Caco-2 (cell line): ENCODE measurements around the gene MAD2L2. TPM values are rescaled to one million over a fixed set of nuclear protein-coding genes. Genes with fewer than 3 reads are reported as not detected.
A peak's percentile ranks its signal among the peaks of the same experiment; 100 is the strongest.

Experiments
- BruUV-seq: library from RNA; stranded (reverse); fragments of 400-500 nt; replicated peaks from 2 replicates; lab custom pipeline; 2021; lab: Mats Ljungman, UMichigan
- CTCF ChIA-PET: fragments of 300-600 bp; sonication (Branson Sonifier 250); formaldehyde crosslinking; loops from one replicate; lab custom pipeline; 2022; ENCODE audit warnings: antibody characterized with exemption; lab: Charles Lee
- POLR2A ChIA-PET: fragments of 300-600 bp; sonication (Branson Sonifier 250); formaldehyde crosslinking; loops from one replicate; lab custom pipeline; 2022; ENCODE audit warnings: antibody characterized with exemption; lab: Charles Lee
- DNase-seq, 2 experiments: peaks; one replicate each; pipeline versions ENCODE4 v3.0.0 to v3.0.0-alpha.2; 2020 to 2022
- H3K27me3 ChIP-seq: replicated peaks from 2 replicates; pipeline ENCODE4 v1.6.0; 2011; ENCODE audit warnings: low read length; ENCODE audit not compliant: control insufficient read depth, insufficient read depth
- H3K36me3 ChIP-seq: 2 replicates; pipeline ENCODE4 v1.5.1; 2011; ENCODE audit warnings: low read length; ENCODE audit not compliant: control insufficient read depth, insufficient read depth
- H3K4me1 ChIP-seq: fragments of 250-450 bp; sonication (Bioruptor Pico); 2 replicates; pipeline ENCODE4 v1.5.1; 2020; ENCODE audit warnings: mild to moderate bottlenecking
- H3K4me3 ChIP-seq: 2 replicates; pipeline ENCODE4 v1.5.1; 2011; ENCODE audit warnings: low read depth, mild to moderate bottlenecking, control low read depth, low read length
- H3K9me3 ChIP-seq: fragments of 250-450 bp; sonication (Bioruptor Pico); 2 replicates; pipeline ENCODE4 v1.5.1; 2020; ENCODE audit warnings: mild to moderate bottlenecking, moderate library complexity
- H3K27ac Mint-ChIP-seq: one replicate; pipeline ENCODE4 v1.8.0; 2022; ENCODE audit warnings: mixed read lengths; ENCODE audit not compliant: unreplicated experiment
- H3K27me3 Mint-ChIP-seq: one replicate; pipeline ENCODE4 v1.8.0; 2022; ENCODE audit warnings: mixed read lengths; ENCODE audit not compliant: insufficient read depth, unreplicated experiment
- H3K36me3 Mint-ChIP-seq: one replicate; pipeline ENCODE4 v1.8.0; 2022; ENCODE audit warnings: mild to moderate bottlenecking, mixed read lengths; ENCODE audit not compliant: insufficient read depth, unreplicated experiment
- H3K4me1 Mint-ChIP-seq: one replicate; pipeline ENCODE4 v1.8.0; 2022; ENCODE audit warnings: low read depth, mixed read lengths; ENCODE audit not compliant: unreplicated experiment
- H3K4me3 Mint-ChIP-seq: one replicate; pipeline ENCODE4 v1.8.0; 2022; ENCODE audit warnings: mild to moderate bottlenecking, moderate library complexity, mixed read lengths; ENCODE audit not compliant: unreplicated experiment
- H3K9me3 Mint-ChIP-seq: one replicate; pipeline ENCODE4 v1.8.0; 2022; ENCODE audit warnings: mixed read lengths; ENCODE audit not compliant: unreplicated experiment
- intact Hi-C: fragments of 100-400 bp; cut with micrococcal nuclease; formaldehyde crosslinking; loops from one replicate; pipeline ENCODE4 v1.10.0; 2022; ENCODE audit not compliant: unreplicated experiment
- total RNA-seq: library from RNA; stranded (reverse); gene quantifications from 2 replicates; pipeline ENCODE4 v1.2.3, GENCODE V29; 2022
- TF ChIP-seq, protein P1 (sequence below), 2 experiments: fragments of 200-600 bp in 1 of 2; IDR thresholded peaks; 1 replicate in 1 of 2; 2 replicates in 1 of 2; pipeline versions ENCODE4 v1.5.1 to v1.8.0; 2011 to 2022; ENCODE audit warnings: antibody characterized with exemption in 1 of 2, control low read depth in 1 of 2, inconsistent platforms in 1 of 2, low read depth in 1 of 2, low read length in 1 of 2, mild to moderate bottlenecking in 1 of 2, moderate library complexity in 1 of 2; ENCODE audit not compliant: insufficient read depth in 1 of 2, severe bottlenecking in 1 of 2, unreplicated experiment in 1 of 2

The MAD2L2 gene
- total RNA-seq, 1 experiment from 2014 or later = 49.9 TPM

DNA sequence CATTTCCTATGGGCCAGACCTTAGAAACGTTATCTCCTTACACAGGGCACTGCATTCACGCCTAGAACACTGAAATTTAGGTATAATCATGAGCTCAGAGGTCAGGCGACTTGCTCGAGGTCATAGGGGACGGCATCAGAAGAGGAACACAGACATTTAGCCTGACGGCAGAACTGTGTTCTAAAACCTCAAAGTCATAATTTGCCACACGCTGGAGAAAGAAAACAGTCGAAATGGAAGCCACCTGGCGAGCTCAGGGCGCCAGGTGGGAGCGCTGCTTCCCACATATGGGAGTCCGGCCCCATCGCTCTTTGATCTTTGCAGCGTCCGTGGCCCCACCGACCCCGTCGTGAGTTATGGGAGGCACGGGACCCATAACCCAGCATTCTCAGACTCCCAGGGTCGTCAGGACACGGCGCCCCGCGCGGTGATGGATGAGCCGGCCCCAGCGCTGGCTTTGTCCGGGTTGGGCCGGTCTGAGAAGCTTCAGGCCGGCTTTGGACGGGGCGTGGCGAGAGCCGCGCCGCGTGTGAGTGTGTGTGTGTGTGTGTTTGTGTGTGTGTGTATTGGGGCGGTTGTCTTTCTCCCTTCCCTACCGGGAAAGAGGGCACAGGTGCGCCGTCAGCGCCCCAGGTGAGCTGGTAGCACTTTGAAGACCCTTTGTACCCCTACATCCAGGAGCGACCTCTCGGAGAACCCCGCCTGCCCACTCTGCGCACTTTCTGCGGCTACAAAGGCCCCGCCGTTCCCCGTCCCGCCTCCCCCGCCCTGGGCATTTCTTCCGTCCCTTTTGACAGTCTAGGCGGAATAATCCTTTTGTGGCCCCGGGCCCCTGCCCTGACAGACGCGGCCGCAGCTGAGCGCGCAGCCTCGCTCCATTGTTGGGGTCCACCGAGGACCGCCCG is 9.7 kb upstream of the MAD2L2 start:
- peak overlapping the region; percentile 77 for H3K4me3 Mint-ChIP-seq
- intact Hi-C loops = loop anchor here (2.0 kb wide), 1 partner anchor 26 kb away; the partner anchor contains the start of gene FBXO6
- no TSS peak for BruUV-seq
- peaks cover 13% of the 10 kb centered on the region for H3K4me1 Mint-ChIP-seq
- CTCF ChIA-PET = interaction anchor here (1.0 to 1.8 kb wide), 2 partner anchors 27 to 37 kb away, joined by 3 to 7 read pairs; partner anchors contain the start of gene FBXO6
- Histone ChIP-seq H3K4me1 (peaks cover 8% of the 10 kb centered on the region; the same call in 1 of the 2 replicates), H3K4me3 (peak overlapping the region; percentile 42), H3K36me3 (no peaks in the 10 kb centered on the region), H3K27me3 (no peaks in the 10 kb centered on the region; the same call in 1 of the 2 replicates), H3K9me3 (no peaks in the 10 kb centered on the region)
- peak in 1 of 2 experiments; percentile 27 for DNase-seq
- peaks cover 25% of the 10 kb centered on the region for H3K27me3 Mint-ChIP-seq
- no peaks in the 10 kb centered on the region for H3K36me3 Mint-ChIP-seq
- no peaks in the 10 kb centered on the region for H3K9me3 Mint-ChIP-seq
- TF ChIP-seq, protein P1, sequence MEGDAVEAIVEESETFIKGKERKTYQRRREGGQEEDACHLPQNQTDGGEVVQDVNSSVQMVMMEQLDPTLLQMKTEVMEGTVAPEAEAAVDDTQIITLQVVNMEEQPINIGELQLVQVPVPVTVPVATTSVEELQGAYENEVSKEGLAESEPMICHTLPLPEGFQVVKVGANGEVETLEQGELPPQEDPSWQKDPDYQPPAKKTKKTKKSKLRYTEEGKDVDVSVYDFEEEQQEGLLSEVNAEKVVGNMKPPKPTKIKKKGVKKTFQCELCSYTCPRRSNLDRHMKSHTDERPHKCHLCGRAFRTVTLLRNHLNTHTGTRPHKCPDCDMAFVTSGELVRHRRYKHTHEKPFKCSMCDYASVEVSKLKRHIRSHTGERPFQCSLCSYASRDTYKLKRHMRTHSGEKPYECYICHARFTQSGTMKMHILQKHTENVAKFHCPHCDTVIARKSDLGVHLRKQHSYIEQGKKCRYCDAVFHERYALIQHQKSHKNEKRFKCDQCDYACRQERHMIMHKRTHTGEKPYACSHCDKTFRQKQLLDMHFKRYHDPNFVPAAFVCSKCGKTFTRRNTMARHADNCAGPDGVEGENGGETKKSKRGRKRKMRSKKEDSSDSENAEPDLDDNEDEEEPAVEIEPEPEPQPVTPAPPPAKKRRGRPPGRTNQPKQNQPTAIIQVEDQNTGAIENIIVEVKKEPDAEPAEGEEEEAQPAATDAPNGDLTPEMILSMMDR (IDR thresholded peaks at IDR 0.05; ENCODE audit: insufficient read depth in 1 of 2, low read depth in 1 of 2, low read length in 1 of 2, severe bottlenecking in 1 of 2, unreplicated experiment in 1 of 2) = no peak
- H3K27ac Mint-ChIP-seq = no peak overlapping the region
- POLR2A ChIA-PET = interaction anchor here (0.5 kb wide), 1 partner anchor 38 kb away, joined by 7 read pairs; no protein-coding TSS in a partner anchor

DNA sequence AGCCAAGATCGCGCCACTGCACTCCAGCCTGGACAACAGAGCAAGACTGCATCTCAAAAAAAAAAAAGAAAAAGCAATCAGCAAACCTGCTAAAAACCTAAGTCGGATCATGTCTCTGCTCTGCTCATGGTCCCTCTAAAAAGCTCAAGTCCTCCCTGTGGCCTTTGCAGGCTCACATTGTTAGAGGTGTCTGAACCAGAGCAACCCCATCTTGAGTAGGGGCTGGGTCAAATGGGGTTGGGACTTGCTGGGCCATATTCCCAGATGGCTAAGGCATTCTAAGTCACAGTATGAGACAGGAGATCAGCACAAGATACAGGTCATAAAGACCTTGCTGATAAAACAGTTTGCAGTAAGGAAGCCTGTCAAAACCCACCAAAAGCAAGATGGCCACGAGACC is 7.6 kb upstream of the MAD2L2 start:
- H3K4me3 ChIP-seq = no peak overlapping the region
- TF ChIP-seq, protein P1 (IDR thresholded peaks at IDR 0.05; ENCODE audit: insufficient read depth in 1 of 2, low read depth in 1 of 2, low read length in 1 of 2, severe bottlenecking in 1 of 2, unreplicated experiment in 1 of 2) = no peak
- H3K4me3 Mint-ChIP-seq = no peak overlapping the region
- peaks cover 13% of the 10 kb centered on the region for H3K4me1 Mint-ChIP-seq
- CTCF ChIA-PET = no interaction called here
- H3K4me1 ChIP-seq = peaks cover 8% of the 10 kb centered on the region; the same call in 1 of the 2 replicates
- intact Hi-C loops = no loop called here
- DNase-seq = no peak
- no peaks in the 10 kb centered on the region for H3K9me3 Mint-ChIP-seq
- POLR2A ChIA-PET = no interaction called here
- no peaks in the 10 kb centered on the region for H3K36me3 ChIP-seq
- no peaks in the 10 kb centered on the region for H3K36me3 Mint-ChIP-seq
- no peaks in the 10 kb centered on the region for H3K9me3 ChIP-seq
- no peaks in the 10 kb centered on the region; the same call in 1 of the 2 replicates for H3K27me3 ChIP-seq
- no peak overlapping the region for H3K27ac Mint-ChIP-seq
- no TSS peak for BruUV-seq
- peaks cover 20% of the 10 kb centered on the region for H3K27me3 Mint-ChIP-seq

DNA sequence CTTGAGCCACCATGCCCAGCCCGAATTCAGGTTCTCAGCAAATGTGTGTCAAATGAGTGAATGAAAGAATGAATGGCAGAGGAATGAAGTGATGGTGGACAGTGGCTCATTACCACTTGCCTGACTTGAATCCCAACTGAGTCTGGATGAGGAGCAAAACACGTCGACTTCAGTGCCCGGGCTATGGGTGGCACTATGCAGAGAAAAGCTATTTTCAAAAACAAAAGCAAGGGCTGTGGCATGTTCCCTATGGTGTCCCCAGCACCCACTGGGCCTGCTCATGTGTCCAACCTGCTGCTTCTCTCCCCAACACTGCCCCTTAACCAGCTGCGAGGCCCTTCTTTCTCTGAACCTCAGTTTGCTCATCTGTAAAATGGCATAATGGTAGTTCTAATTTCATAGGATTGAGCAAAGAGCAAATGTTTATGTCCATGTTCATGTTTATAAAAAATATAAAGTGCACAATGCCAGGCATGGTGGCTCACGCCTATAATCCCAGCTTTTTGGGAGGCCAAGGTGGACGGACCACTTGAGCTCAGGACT is 4.3 kb upstream of the MAD2L2 start:
- H3K4me1 ChIP-seq = peaks cover 4% of the 10 kb centered on the region; the same call in 1 of the 2 replicates
- no TSS peak for BruUV-seq
- H3K9me3 ChIP-seq = no peaks in the 10 kb centered on the region
- DNase-seq = no peak
- Mint-ChIP-seq H3K4me1 (peaks cover 7% of the 10 kb centered on the region), H3K4me3 (no peak overlapping the region), H3K36me3 (peaks cover 7% of the 10 kb centered on the region), H3K9me3 (no peaks in the 10 kb centered on the region), H3K27ac (no peak overlapping the region), H3K27me3 (peaks cover 7% of the 10 kb centered on the region)
- TF ChIP-seq, protein P1 (IDR thresholded peaks at IDR 0.05; ENCODE audit: insufficient read depth in 1 of 2, low read depth in 1 of 2, low read length in 1 of 2, severe bottlenecking in 1 of 2, unreplicated experiment in 1 of 2) = no peak
- POLR2A ChIA-PET = no interaction called here
- intact Hi-C loops = no loop called here
- no peak overlapping the region for H3K4me3 ChIP-seq
- no peaks in the 10 kb centered on the region for H3K36me3 ChIP-seq
- peaks cover 1% of the 10 kb centered on the region; the same call in 1 of the 2 replicates for H3K27me3 ChIP-seq
- CTCF ChIA-PET = interaction anchor here (0.7 kb wide), 1 partner anchor 10 kb away, joined by 5 read pairs; no protein-coding TSS in a partner anchor
